Tibial nerve (tissue), 4 donors: ENCODE data around the gene MAB21L4.

ENCODE experiments used
- CTCF ChIP-seq, 5 experiments: fragments of 200-600 bp in 3 of 5; fragments of 450-650 bp in 2 of 5; sonication (generic) in 3 of 5; IDR thresholded peaks; one replicate each; pipeline ENCODE4 v1.5.1; 2016 to 2019; ENCODE audit warnings: antibody characterized with exemption in 5 of 5, mild to moderate bottlenecking in 3 of 5, moderate library complexity in 2 of 5
- EP300 ChIP-seq, 2 donors: sonication (generic); formaldehyde crosslinking; IDR thresholded peaks; one replicate each; pipeline ENCODE4 v1.6.1; 2017; ENCODE audit warnings: antibody characterized with exemption in 2 of 2, mild to moderate bottlenecking in 1 of 2

DNA sequence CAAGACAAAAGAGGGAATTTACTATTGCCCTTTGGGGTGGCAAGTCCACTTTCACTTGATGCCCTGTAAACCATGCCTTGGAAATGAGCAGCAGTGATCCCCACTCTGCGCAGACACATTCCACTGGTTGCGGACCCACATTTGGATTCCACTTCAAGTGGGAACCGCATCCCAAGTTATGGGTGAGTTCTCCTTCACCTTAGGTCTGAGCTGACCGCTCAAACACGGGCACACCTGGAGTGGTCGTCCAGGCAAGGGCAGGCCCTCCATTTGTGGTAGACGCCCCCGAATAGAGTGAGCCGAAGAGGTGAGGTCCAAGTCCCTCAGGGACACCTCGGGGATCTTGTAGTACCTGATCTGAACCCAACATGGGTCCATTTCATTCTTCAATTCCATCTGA is 37.1 kb downstream of the MAB21L4 start:
- TF ChIP-seq EP300 (IDR thresholded peaks at IDR 0.05) (no peak), CTCF (IDR thresholded peaks at IDR 0.05) (no peak)
